Measurements from ENCODE around the gene KLHL34.

The KLHL34 gene

DNA sequence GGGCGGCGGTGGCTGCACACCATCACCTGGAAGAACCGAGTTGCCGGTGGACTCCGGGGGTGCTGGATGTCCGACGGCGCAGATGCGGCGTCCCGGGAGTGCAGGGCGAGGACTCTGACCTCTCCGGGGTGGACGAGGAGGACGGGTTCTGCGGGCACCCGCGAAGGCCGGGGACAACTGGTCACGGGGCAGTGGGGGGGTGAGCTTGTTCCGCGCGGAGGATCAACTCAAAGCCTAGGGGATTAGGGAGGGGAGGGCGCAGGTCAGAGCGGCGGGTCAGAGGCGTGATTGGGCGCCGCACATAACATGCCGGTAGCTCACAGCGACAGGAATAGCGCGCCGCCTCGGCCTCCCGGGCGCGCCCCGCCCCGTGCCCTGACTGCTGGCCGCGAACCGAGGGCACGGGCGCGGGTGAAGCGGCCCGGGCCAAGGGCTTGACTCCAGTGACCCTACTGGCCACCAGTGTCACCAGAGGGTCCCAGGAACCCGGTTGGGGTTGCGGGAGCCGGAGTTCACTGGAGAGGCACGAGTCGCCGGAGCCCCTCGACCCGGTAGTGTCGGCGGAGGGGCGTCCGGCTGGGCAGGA, at the start of gene KLHL34:
Gene KLHL34 (minus strand): TSS at position 179 of the 586 bp plus-strand sequence. CDS start 542 bp downstream, outside the sequence.
- Histone ChIP-seq H3K27me3 (ENCODE audit: insufficient read depth, low read length) (no peaks in the 10 kb centered on the region), H3K36me3 (ENCODE audit: insufficient read depth, low read length) (no peaks in the 10 kb centered on the region), H3K9me3 (ENCODE audit: low read length) (peaks cover 7% of the 10 kb centered on the region), H2AFZ (ENCODE audit: low read depth, low read length) (no peak within 1 kb of the TSS), H3K4me1 (ENCODE audit: insufficient read depth, low read length) (peaks cover 2% of the 10 kb centered on the region), H3K4me3 (ENCODE audit: low read length) (no peak within 1 kb of the TSS)

DNA sequence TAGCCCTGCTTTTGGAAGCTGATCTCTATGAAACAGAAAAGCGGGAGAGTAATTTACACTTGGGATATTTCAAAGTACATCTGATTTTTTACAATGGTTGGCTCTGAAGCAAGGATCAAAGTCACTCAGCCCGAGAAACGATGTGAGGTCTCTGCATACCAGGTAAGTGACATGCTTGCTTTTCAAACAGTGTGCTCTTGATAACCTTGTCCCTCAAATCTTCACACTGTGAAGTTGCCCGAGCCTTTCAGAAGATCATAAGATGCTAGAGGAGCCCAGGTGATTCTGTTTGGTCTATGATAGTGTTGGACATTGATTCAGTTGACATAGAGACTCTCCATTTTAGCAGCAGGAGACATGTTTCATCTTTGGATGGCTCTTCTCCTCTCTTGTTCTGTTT, 47.1 kb upstream of the KLHL34 start:
- Histone ChIP-seq H3K4me1 (ENCODE audit: insufficient read depth, low read length) (peaks cover 6% of the 10 kb centered on the region), H2AFZ (ENCODE audit: low read depth, low read length) (no peak overlapping the region), H3K9me3 (ENCODE audit: low read length) (no peaks in the 10 kb centered on the region), H3K27me3 (ENCODE audit: insufficient read depth, low read length) (no peaks in the 10 kb centered on the region), H3K4me3 (ENCODE audit: low read length) (no peak overlapping the region), H3K36me3 (ENCODE audit: insufficient read depth, low read length) (no peaks in the 10 kb centered on the region)

GRCh38 chrX:21702725-21703124, 44.6 kb upstream of the KLHL34 start:
- Histone ChIP-seq H3K36me3 (ENCODE audit: insufficient read depth, low read length) (no peaks in the 10 kb centered on the region), H3K9me3 (ENCODE audit: low read length) (no peaks in the 10 kb centered on the region), H2AFZ (ENCODE audit: low read depth, low read length) (no peak overlapping the region), H3K27me3 (ENCODE audit: insufficient read depth, low read length) (peaks cover 3% of the 10 kb centered on the region), H3K4me3 (ENCODE audit: low read length) (no peak overlapping the region), H3K4me1 (ENCODE audit: insufficient read depth, low read length) (peaks cover 6% of the 10 kb centered on the region)

GRCh38 chrX:21700967-21701366, 42.8 kb upstream of the KLHL34 start:
- peaks cover 6% of the 10 kb centered on the region for H3K4me1 ChIP-seq (ENCODE audit: insufficient read depth, low read length)
- no peaks in the 10 kb centered on the region for H3K9me3 ChIP-seq (ENCODE audit: low read length)
- no peak overlapping the region for H2AFZ ChIP-seq (ENCODE audit: low read depth, low read length)
- no peaks in the 10 kb centered on the region for H3K36me3 ChIP-seq (ENCODE audit: insufficient read depth, low read length)
- H3K27me3 ChIP-seq (ENCODE audit: insufficient read depth, low read length): peaks cover 3% of the 10 kb centered on the region
- no peak overlapping the region for H3K4me3 ChIP-seq (ENCODE audit: low read length)

DNA sequence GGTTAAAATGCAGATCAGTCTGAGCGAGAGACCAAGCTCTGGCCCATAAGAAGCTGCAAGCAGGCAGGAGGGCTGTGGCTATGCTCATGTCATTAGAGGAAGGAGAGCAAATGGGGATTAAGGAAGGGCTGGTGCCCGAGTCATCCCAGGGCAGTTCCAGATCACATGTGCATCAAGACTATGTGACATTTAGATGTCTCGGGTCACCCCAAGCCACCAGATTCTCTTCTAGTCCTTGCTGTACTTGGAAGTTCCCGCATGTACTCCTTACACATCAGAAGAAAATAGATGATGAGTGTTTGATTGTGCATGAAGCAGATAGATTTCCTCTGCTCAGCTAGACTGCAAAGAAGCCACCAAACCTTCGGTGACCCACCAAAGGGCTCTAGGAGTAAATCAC, 42.1 kb upstream of the KLHL34 start:
- H3K4me3 ChIP-seq (ENCODE audit: low read length): no peak overlapping the region
- H3K36me3 ChIP-seq (ENCODE audit: insufficient read depth, low read length): no peaks in the 10 kb centered on the region
- peaks cover 3% of the 10 kb centered on the region for H3K27me3 ChIP-seq (ENCODE audit: insufficient read depth, low read length)
- H3K4me1 ChIP-seq (ENCODE audit: insufficient read depth, low read length): peaks cover 6% of the 10 kb centered on the region
- H3K9me3 ChIP-seq (ENCODE audit: low read length): no peaks in the 10 kb centered on the region
- H2AFZ ChIP-seq (ENCODE audit: low read depth, low read length): no peak overlapping the region

- Histone ChIP-seq H2AFZ (ENCODE audit: low read depth, low read length) (no peak overlapping the region), H3K27me3 (ENCODE audit: insufficient read depth, low read length) (peaks cover 3% of the 10 kb centered on the region), H3K36me3 (ENCODE audit: insufficient read depth, low read length) (no peaks in the 10 kb centered on the region), H3K4me3 (ENCODE audit: low read length) (no peak overlapping the region), H3K4me1 (ENCODE audit: insufficient read depth, low read length) (peaks cover 6% of the 10 kb centered on the region), H3K9me3 (ENCODE audit: low read length) (no peaks in the 10 kb centered on the region)
Measured at GRCh38 chrX:21699136-21699535, 41.0 kb upstream of the KLHL34 start.

GRCh38 chrX:21698272-21698671, 40.1 kb upstream of the KLHL34 start:
- Histone ChIP-seq H3K4me3 (ENCODE audit: low read length) (no peak overlapping the region), H3K9me3 (ENCODE audit: low read length) (no peaks in the 10 kb centered on the region), H3K4me1 (ENCODE audit: insufficient read depth, low read length) (peaks cover 6% of the 10 kb centered on the region), H3K36me3 (ENCODE audit: insufficient read depth, low read length) (no peaks in the 10 kb centered on the region), H2AFZ (ENCODE audit: low read depth, low read length) (no peak overlapping the region), H3K27me3 (ENCODE audit: insufficient read depth, low read length) (peaks cover 3% of the 10 kb centered on the region)

DNA sequence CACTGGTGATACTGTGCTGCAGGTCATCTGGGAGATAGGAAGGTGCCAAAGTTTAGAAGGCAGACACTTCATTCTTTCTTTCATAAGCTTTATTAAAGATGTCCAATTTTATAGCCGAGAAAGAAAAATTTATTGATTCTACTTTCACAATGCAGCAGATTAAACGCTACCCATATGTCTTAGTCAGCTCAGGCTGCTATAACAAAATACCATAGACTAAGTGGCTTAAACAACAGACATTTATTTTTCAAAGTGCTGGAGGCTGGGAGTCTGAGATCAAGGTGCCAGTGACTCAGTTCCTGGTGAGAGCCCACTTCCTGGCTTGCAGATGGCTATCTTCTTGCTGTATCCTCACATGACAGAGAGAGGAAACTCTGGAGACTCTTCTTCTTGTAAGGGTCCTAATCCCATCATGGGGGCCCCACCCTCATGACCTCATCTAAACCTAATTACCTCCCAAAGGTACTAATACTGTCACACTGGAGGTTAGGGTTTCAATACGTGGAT, 33.4 kb upstream of the KLHL34 start:
- Histone ChIP-seq H3K9me3 (ENCODE audit: low read length) (no peaks in the 10 kb centered on the region), H3K4me1 (ENCODE audit: insufficient read depth, low read length) (no peaks in the 10 kb centered on the region), H3K27me3 (ENCODE audit: insufficient read depth, low read length) (peaks cover 5% of the 10 kb centered on the region), H3K36me3 (ENCODE audit: insufficient read depth, low read length) (no peaks in the 10 kb centered on the region), H2AFZ (ENCODE audit: low read depth, low read length) (no peak overlapping the region), H3K4me3 (ENCODE audit: low read length) (no peak overlapping the region)

GRCh38 chrX:21683941-21684340, 25.8 kb upstream of the KLHL34 start:
- H3K9me3 ChIP-seq (ENCODE audit: low read length): peaks cover 2% of the 10 kb centered on the region
- no peaks in the 10 kb centered on the region for H3K36me3 ChIP-seq (ENCODE audit: insufficient read depth, low read length)
- no peak overlapping the region for H3K4me3 ChIP-seq (ENCODE audit: low read length)
- H2AFZ ChIP-seq (ENCODE audit: low read depth, low read length): no peak overlapping the region
- no peaks in the 10 kb centered on the region for H3K4me1 ChIP-seq (ENCODE audit: insufficient read depth, low read length)
- peaks cover 3% of the 10 kb centered on the region for H3K27me3 ChIP-seq (ENCODE audit: insufficient read depth, low read length)

GRCh38 chrX:21678048-21678612, 20.0 kb upstream of the KLHL34 start:
- H3K4me3 ChIP-seq (ENCODE audit: low read length): no peak overlapping the region
- H3K9me3 ChIP-seq (ENCODE audit: low read length): no peaks in the 10 kb centered on the region
- peaks cover 4% of the 10 kb centered on the region for H3K27me3 ChIP-seq (ENCODE audit: insufficient read depth, low read length)
- no peaks in the 10 kb centered on the region for H3K36me3 ChIP-seq (ENCODE audit: insufficient read depth, low read length)
- no peak overlapping the region for H2AFZ ChIP-seq (ENCODE audit: low read depth, low read length)
- H3K4me1 ChIP-seq (ENCODE audit: insufficient read depth, low read length): no peaks in the 10 kb centered on the region

GRCh38 chrX:21675931-21676330, 17.8 kb upstream of the KLHL34 start:
- Histone ChIP-seq H3K36me3 (ENCODE audit: insufficient read depth, low read length) (no peaks in the 10 kb centered on the region), H3K9me3 (ENCODE audit: low read length) (no peaks in the 10 kb centered on the region), H3K4me1 (ENCODE audit: insufficient read depth, low read length) (no peaks in the 10 kb centered on the region), H2AFZ (ENCODE audit: low read depth, low read length) (no peak overlapping the region), H3K27me3 (ENCODE audit: insufficient read depth, low read length) (peaks cover 4% of the 10 kb centered on the region), H3K4me3 (ENCODE audit: low read length) (no peak overlapping the region)

- H3K4me3 ChIP-seq (ENCODE audit: low read length): no peak overlapping the region
- H3K4me1 ChIP-seq (ENCODE audit: insufficient read depth, low read length): no peaks in the 10 kb centered on the region
- H3K36me3 ChIP-seq (ENCODE audit: insufficient read depth, low read length): no peaks in the 10 kb centered on the region
- peaks cover 4% of the 10 kb centered on the region for H3K27me3 ChIP-seq (ENCODE audit: insufficient read depth, low read length)
- no peak overlapping the region for H2AFZ ChIP-seq (ENCODE audit: low read depth, low read length)
- no peaks in the 10 kb centered on the region for H3K9me3 ChIP-seq (ENCODE audit: low read length)
Measured at GRCh38 chrX:21674430-21675186, 16.5 kb upstream of the KLHL34 start.

DNA sequence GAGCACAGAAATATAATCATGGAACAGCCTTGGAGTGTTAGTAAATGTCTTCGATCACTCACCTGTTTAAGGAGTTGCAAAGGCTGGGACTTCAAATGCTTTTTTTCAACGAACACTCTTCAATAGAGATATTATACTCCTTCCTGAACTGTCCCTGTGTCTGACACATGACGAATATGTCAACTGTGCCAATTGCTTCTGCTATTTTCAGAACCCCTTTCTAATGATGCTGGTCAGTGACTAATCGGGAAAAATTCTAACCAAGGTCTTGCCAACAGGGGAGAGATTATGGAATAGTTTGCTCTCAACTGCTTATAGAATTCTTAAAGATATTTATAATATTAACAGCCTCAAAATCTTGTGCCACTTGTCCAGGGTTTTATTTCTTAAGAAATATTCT, 8.5 kb upstream of the KLHL34 start:
- Histone ChIP-seq H3K9me3 (ENCODE audit: low read length) (no peaks in the 10 kb centered on the region), H3K36me3 (ENCODE audit: insufficient read depth, low read length) (no peaks in the 10 kb centered on the region), H3K27me3 (ENCODE audit: insufficient read depth, low read length) (no peaks in the 10 kb centered on the region), H3K4me1 (ENCODE audit: insufficient read depth, low read length) (no peaks in the 10 kb centered on the region), H2AFZ (ENCODE audit: low read depth, low read length) (no peak overlapping the region), H3K4me3 (ENCODE audit: low read length) (no peak overlapping the region)

All from neuron (in vitro differentiated cells).